PC-3 (cell line): ENCODE data around the gene REEP1. TPM values are rescaled to one million over a fixed set of nuclear protein-coding genes. Genes with fewer than 3 reads are reported as not detected.

Experiments used
- ATAC-seq: fragments of 200-7000 bp; cut with Tn5 transposase; 2 replicates; pipeline ENCODE4 v1.9.1; 2020; ENCODE audit warnings: mild to moderate bottlenecking, moderate library complexity
- BruUV-seq: library from RNA; stranded (reverse); fragments of 400-500 nt; replicated peaks from 2 replicates; lab custom pipeline; 2021; lab: Mats Ljungman, UMichigan
- CTCF ChIA-PET: fragments of 300-600 bp; sonication (Branson Sonifier 250); formaldehyde crosslinking; loops from one replicate; lab custom pipeline; 2022; ENCODE audit warnings: antibody characterized with exemption; lab: Charles Lee
- POLR2A ChIA-PET: fragments of 300-600 bp; sonication (Branson Sonifier 250); formaldehyde crosslinking; loops from one replicate; lab custom pipeline; 2022; ENCODE audit warnings: antibody characterized with exemption; ENCODE audit not compliant: unreplicated experiment; lab: Charles Lee
- DNase-seq: peaks from one replicate; pipeline ENCODE4 v3.0.0-alpha.2; 2015
- H2AFZ ChIP-seq: fragments of 300-600 bp; sonication (generic); 2 replicates; pipeline ENCODE4 v1.6.0; 2016; ENCODE audit warnings: antibody characterized with exemption, low read length
- H3F3A ChIP-seq: fragments of 300-600 bp; sonication (generic); one replicate; pipeline ENCODE4 v1.6.0; 2017; ENCODE audit warnings: antibody characterized with exemption, low read length, control low read depth, mild to moderate bottlenecking; ENCODE audit not compliant: unreplicated experiment
- H3K27ac ChIP-seq: fragments of 300-600 bp; sonication (generic); 2 replicates; pipeline ENCODE4 v1.5.1; 2016; ENCODE audit warnings: mild to moderate bottlenecking, low read length
- H3K27me3 ChIP-seq: fragments of 300-600 bp; sonication (generic); 2 replicates; pipeline ENCODE4 v1.6.1; 2016; ENCODE audit warnings: low read length, mixed read lengths
- H3K36me3 ChIP-seq: fragments of 300-600 bp; sonication (generic); 2 replicates; pipeline ENCODE4 v1.6.1; 2016; ENCODE audit warnings: low read depth, mixed run types, low read length, mixed read lengths
- H3K4me1 ChIP-seq: fragments of 300-600 bp; sonication (generic); 2 replicates; pipeline ENCODE4 v1.5.1; 2016; ENCODE audit warnings: low read length; ENCODE audit not compliant: insufficient read depth
- H3K4me2 ChIP-seq: fragments of 300-600 bp; sonication (generic); 2 replicates; pipeline ENCODE4 v1.6.0; 2016; ENCODE audit warnings: low read length
- H3K4me3 ChIP-seq: fragments of 300-600 bp; sonication (generic); 2 replicates; pipeline ENCODE4 v1.5.1; 2016; ENCODE audit warnings: mild to moderate bottlenecking, low read length, mixed read lengths
- H3K79me2 ChIP-seq: fragments of 300-600 bp; sonication (generic); 2 replicates; pipeline ENCODE4 v1.6.1; 2017; ENCODE audit warnings: low read length, mixed read lengths
- H3K9ac ChIP-seq: fragments of 300-600 bp; sonication (generic); 2 replicates; pipeline ENCODE4 v1.6.0; 2016; ENCODE audit warnings: mild to moderate bottlenecking, low read length
- H3K9me2 ChIP-seq: fragments of 300-600 bp; sonication (generic); replicated peaks from 2 replicates; pipeline ENCODE4 v1.6.1; 2016; ENCODE audit warnings: mixed run types, low read length, mixed read lengths
- H3K9me3 ChIP-seq: fragments of 300-600 bp; sonication (generic); 2 replicates; pipeline ENCODE4 v1.6.1; 2016; ENCODE audit warnings: low read length, mixed read lengths
- H4K20me1 ChIP-seq: fragments of 300-600 bp; sonication (generic); 2 replicates; pipeline ENCODE4 v1.6.1; 2016; ENCODE audit warnings: low read length, mixed read lengths
- EZH2 ChIP-seq: fragments of 300-600 bp; sonication (generic); IDR thresholded peaks from one replicate; pipeline ENCODE4 v1.6.1; 2017; ENCODE audit warnings: antibody characterized with exemption, mild to moderate bottlenecking, low read length; ENCODE audit not compliant: unreplicated experiment
- EZH2phosphoT487 ChIP-seq: fragments of 300-600 bp; sonication (generic); IDR thresholded peaks from 2 replicates; pipeline ENCODE4 v1.6.1; 2018; ENCODE audit warnings: mild to moderate bottlenecking, antibody characterized with exemption, low read length, borderline replicate concordance
- intact Hi-C: fragments of 100-400 bp; cut with micrococcal nuclease; formaldehyde crosslinking; loops from 2 replicates; pipeline ENCODE4 v1.9.0; 2023
- total RNA-seq: library from RNA; depleted of rRNA; stranded (reverse); fragments of >200 nt; gene quantifications from 2 replicates; pipeline ENCODE4 v1.2.3, GENCODE V29; 2014
- TF ChIP-seq, protein P1 (sequence below): fragments of 300-600 bp; sonication (generic); conservative IDR thresholded peaks from 2 replicates; pipeline ENCODE4 v1.5.1; 2017; ENCODE audit warnings: antibody characterized with exemption, low read depth, mild to moderate bottlenecking, low read length

The REEP1 gene
- total RNA-seq, 1 experiment from 2014 or later = not detected

DNA sequence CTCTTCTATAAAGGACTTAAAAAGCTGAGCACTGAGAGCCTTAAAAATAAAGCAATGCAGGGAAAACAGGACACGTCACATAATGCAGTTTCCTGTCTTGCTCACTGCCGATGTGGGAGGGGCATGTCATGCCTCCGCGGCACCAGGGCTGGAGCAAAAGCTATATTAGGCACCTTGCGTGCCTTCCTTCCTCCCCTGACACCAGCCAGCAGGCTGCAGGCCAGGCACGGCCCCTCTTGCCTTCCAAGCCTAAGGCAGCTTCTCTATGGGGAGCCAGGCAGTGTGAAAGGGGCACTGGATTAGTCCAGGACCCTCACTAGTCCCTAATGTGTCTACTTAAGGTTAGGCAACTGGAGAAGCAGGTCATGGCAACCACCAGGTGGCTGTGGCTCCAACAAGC is 111.8 kb downstream of the REEP1 start:
- H3K27ac ChIP-seq = no peak overlapping the region
- no peaks in the 10 kb centered on the region for H4K20me1 ChIP-seq
- H3K36me3 ChIP-seq = no peaks in the 10 kb centered on the region
- no peak overlapping the region for H3K4me3 ChIP-seq
- H3K9me2 ChIP-seq = no peaks in the 10 kb centered on the region
- TF ChIP-seq, protein P1, sequence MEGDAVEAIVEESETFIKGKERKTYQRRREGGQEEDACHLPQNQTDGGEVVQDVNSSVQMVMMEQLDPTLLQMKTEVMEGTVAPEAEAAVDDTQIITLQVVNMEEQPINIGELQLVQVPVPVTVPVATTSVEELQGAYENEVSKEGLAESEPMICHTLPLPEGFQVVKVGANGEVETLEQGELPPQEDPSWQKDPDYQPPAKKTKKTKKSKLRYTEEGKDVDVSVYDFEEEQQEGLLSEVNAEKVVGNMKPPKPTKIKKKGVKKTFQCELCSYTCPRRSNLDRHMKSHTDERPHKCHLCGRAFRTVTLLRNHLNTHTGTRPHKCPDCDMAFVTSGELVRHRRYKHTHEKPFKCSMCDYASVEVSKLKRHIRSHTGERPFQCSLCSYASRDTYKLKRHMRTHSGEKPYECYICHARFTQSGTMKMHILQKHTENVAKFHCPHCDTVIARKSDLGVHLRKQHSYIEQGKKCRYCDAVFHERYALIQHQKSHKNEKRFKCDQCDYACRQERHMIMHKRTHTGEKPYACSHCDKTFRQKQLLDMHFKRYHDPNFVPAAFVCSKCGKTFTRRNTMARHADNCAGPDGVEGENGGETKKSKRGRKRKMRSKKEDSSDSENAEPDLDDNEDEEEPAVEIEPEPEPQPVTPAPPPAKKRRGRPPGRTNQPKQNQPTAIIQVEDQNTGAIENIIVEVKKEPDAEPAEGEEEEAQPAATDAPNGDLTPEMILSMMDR = no peak
- TF ChIP-seq EZH2 = no peak
- TF ChIP-seq EZH2phosphoT487 = no peak
- H3K4me2 ChIP-seq = no peak overlapping the region
- intact Hi-C loops = no loop called here
- ATAC-seq (no peak), DNase-seq (no peak)
- H2AFZ ChIP-seq = no peak overlapping the region
- H3K4me1 ChIP-seq = no peaks in the 10 kb centered on the region
- CTCF ChIA-PET = no interaction called here
- H3K79me2 ChIP-seq = no peaks in the 10 kb centered on the region
- no peaks in the 10 kb centered on the region for H3F3A ChIP-seq
- POLR2A ChIA-PET = no interaction called here
- H3K9me3 ChIP-seq = no peaks in the 10 kb centered on the region
- H3K27me3 ChIP-seq = no peaks in the 10 kb centered on the region
- no peak overlapping the region for H3K9ac ChIP-seq
- BruUV-seq = no TSS peak

DNA sequence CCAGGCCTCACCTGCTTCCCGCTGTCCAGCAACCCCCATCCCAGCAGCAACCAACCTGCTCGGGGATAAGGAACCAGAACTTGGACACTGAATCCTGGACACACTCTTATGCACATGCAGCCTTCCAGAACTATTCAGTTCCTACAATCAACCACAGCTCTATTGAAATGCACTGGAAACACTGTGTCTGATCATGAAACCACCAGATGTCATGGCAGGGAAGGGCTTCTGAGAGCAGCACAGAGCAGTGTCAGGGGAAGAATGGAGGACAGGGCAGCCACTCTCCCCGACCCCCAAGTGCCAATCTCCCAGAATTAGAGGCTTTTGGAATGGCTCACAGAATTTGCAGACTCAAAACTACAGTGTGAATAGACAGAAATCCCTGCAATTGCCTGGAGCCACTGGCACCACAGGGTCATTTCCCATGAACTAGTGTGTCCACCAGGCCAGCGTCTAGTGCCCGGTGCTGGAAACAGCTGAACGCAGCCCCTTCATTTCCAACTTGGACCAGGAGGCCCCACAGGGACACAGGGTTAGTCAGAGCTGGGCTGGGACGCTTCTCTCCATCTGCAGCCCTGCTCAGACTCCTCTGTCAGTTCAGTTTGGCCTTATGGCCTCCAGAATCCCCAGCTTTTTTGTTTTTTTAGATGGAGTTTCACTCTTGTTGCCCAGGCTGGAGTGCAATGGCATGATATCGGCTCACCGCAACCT is 112.6 kb downstream of the REEP1 start:
- no peak for ATAC-seq

More for the DNA sequence above, 112.6 kb downstream of the REEP1 start:
- H3K27me3 ChIP-seq = no peaks in the 10 kb centered on the region
- no peaks in the 10 kb centered on the region for H3K79me2 ChIP-seq
- no peaks in the 10 kb centered on the region for H3K4me1 ChIP-seq
- H3K9ac ChIP-seq = no peak overlapping the region
- no peak overlapping the region for H2AFZ ChIP-seq
- no peaks in the 10 kb centered on the region for H3K9me3 ChIP-seq
- H3K27ac ChIP-seq = no peak overlapping the region
- ChIA-PET CTCF (no interaction called here), POLR2A (no interaction called here)
- no peaks in the 10 kb centered on the region for H3F3A ChIP-seq
- H3K9me2 ChIP-seq = no peaks in the 10 kb centered on the region
- BruUV-seq = no TSS peak
- no peak overlapping the region for H3K4me3 ChIP-seq
- DNase-seq = no peak
- intact Hi-C loops = loop anchor here (5.0 kb wide), 2 partner anchors 148 to 218 kb away; partner anchors contain the start of gene KDM3A
- no peaks in the 10 kb centered on the region for H3K36me3 ChIP-seq
- H4K20me1 ChIP-seq = no peaks in the 10 kb centered on the region
- TF ChIP-seq, protein P1 = no peak
- TF ChIP-seq EZH2phosphoT487 (no peak), EZH2 (no peak)
- no peak overlapping the region for H3K4me2 ChIP-seq
